HTR-8/SVneo (cell line): ENCODE results near the gene DDX39B.

Experiments used
- DNase-seq: peaks from one replicate; pipeline ENCODE4 v3.0.0; 2011; ENCODE audit warnings: low spot score, mixed read lengths; ENCODE audit not compliant: insufficient read length
- FAIRE-seq: peaks from 2 replicates; lab custom pipeline; 2011; peaks lifted over from hg19 to GRCh38; lab: Jason Lieb, UNC

Gene DDX39B

GRCh38 chr6:31575952-31576685 is 34.3 kb upstream of the DDX39B start:
- no peak for DNase-seq
- FAIRE-seq, result no peak

- DNase-seq, result no peak
- FAIRE-seq, result no peak
Measured at GRCh38 chr6:31575335-31575901, 33.6 kb upstream of the DDX39B start, which contains the start of gene TNF. TSS of gene TNF (plus strand) at chr6:31575565. CDS start at chr6:31575742, 177 bp downstream.

- FAIRE-seq, result no peak
- no peak for DNase-seq
Measured at GRCh38 chr6:31574106-31575061, 32.6 kb upstream of the DDX39B start.

GRCh38 chr6:31573239-31574105 is 31.7 kb upstream of the DDX39B start:
- DNase-seq, result no peak
- FAIRE-seq, result no peak

- DNase-seq (no peak), FAIRE-seq (no peak)
Measured at GRCh38 chr6:31572041-31572911, 30.5 kb upstream of the DDX39B start, which contains the start of gene LTA. TSS of gene LTA (plus strand) at chr6:31572289. CDS start at chr6:31572743, 454 bp downstream.

GRCh38 chr6:31569861-31570536 is 28.2 kb upstream of the DDX39B start:
- DNase-seq, result no peak
- no peak for FAIRE-seq

GRCh38 chr6:31568537-31568961 is 26.7 kb upstream of the DDX39B start:
- no peak for DNase-seq
- no peak for FAIRE-seq

GRCh38 chr6:31567531-31568370 is 25.9 kb upstream of the DDX39B start:
- no peak for DNase-seq
- no peak for FAIRE-seq

- FAIRE-seq, result no peak
Measured at GRCh38 chr6:31560697-31561058, 18.9 kb upstream of the DDX39B start.

GRCh38 chr6:31559958-31560696 is 18.3 kb upstream of the DDX39B start:
- DNase-seq (peak; percentile 90), FAIRE-seq (peak; percentile 76)

More at GRCh38 chr6:31560697-31561058, 18.9 kb upstream of the DDX39B start:
- DNase-seq, result no peak

GRCh38 chr6:31559606-31559957 is 17.8 kb upstream of the DDX39B start:
- DNase-seq (no peak), FAIRE-seq (no peak)

- DNase-seq (no peak), FAIRE-seq (no peak)
Measured at GRCh38 chr6:31558631-31559500, 17.1 kb upstream of the DDX39B start.

GRCh38 chr6:31558318-31558625 is 16.5 kb upstream of the DDX39B start:
- FAIRE-seq, result no peak

GRCh38 chr6:31557443-31558317 is 15.9 kb upstream of the DDX39B start:
- DNase-seq (no peak), FAIRE-seq (no peak)

More at GRCh38 chr6:31558318-31558625, 16.5 kb upstream of the DDX39B start:
- no peak for DNase-seq

- DNase-seq (no peak), FAIRE-seq (no peak)
Measured at GRCh38 chr6:31556307-31556706, 14.5 kb upstream of the DDX39B start.
